HG03469 (cell line): ENCODE measurements around the gene CDX1.
"Not testable (repeated sequence)": the region's sequence is repeated elsewhere in the genome, so short reads cannot be mapped to it uniquely, and the experiment has no call there.

Source experiments
- ATAC-seq: cut with Tn5 transposase; IDR thresholded peaks from one replicate; pipeline ENCODE4 v1.9.1; 2021; ENCODE audit warnings: mild to moderate bottlenecking, moderate library complexity, moderate number of reproducible peaks; ENCODE audit not compliant: unreplicated experiment

Gene CDX1

DNA sequence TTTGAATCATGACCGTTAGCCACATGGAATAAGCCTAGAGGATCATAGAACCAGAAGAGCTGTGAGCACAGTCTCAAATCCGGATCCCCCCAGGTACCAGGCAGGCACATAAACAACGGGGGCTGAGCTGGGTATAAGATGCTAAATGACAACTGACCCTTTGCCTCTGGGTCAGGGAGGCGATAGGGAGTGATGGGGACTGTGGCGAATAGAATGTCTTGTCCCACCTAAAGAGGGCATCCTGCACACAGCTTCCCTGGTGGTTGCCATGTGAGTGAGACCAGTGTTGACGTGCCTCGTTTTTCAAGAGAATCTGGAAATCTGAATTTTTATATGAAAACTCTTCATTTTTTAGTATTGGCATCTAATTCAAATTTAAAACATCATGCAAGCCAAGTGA lies 56.9 kb downstream of the CDX1 start:
- no peak for ATAC-seq

GRCh38 chr5:150224483-150225027 lies 58.0 kb downstream of the CDX1 start:
- no peak for ATAC-seq

GRCh38 chr5:150227036-150227435 lies 60.5 kb downstream of the CDX1 start:
- no peak for ATAC-seq

- no peak for ATAC-seq
Measured at GRCh38 chr5:150227606-150228273, 61.2 kb downstream of the CDX1 start.

- no peak for ATAC-seq
Measured at GRCh38 chr5:150229571-150229970, 63.0 kb downstream of the CDX1 start.

DNA sequence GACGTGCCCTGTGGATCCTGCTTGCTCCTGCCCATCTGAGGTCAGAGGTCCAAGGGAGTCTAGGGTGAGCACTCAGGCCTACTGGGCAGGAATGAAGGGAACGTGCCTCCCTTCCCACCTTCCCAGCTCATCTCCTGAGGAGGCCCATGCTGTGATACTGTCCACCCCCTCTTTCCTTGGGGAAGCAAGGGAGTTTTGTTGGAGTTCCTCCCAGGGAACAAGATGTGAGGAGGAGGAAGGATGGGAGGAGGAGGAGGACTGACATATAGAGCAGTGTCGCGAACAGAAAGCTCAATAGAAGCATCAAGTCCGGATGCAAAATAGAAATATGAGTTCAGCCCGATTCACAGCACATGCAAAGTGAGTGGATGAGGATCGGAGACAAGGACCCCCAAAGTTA lies 64.3 kb downstream of the CDX1 start:
- ATAC-seq = no peak

DNA sequence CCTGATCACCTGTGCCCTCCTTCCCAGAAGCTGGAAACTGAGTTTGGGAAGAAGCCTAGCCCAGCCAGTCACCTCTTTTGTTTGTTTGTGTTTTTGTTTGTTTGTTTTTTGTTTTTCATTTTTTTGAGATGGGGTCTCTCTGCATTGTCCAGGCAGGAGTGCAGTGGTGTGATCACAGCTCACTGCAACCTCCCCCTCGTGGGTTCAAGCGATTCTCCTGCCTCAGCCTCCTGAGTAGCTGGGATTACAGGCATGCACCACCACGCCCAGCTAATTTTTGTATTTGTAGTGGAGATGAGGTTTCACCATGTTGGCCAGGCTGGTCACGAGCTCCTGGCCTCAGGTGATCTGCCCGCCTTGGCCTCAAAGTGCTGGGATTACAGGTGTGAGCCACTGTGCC lies 67.1 kb downstream of the CDX1 start:
- ATAC-seq = not testable (repeated sequence)
